Measurements from ENCODE around the gene LRFN4.

The LRFN4 gene

GRCh38 chr11:66845143-66845875 lies 11.6 kb upstream of the LRFN4 start:
- in situ Hi-C loops (cut with HindIII; ENCODE audit: low sequenced_read_pairs), result no loop called here

- in situ Hi-C loops (cut with HindIII; ENCODE audit: low sequenced_read_pairs), result no loop called here
Measured at GRCh38 chr11:66845876-66846212, 11.0 kb upstream of the LRFN4 start.

GRCh38 chr11:66846671-66847091 lies 10.2 kb upstream of the LRFN4 start:
- in situ Hi-C loops (cut with HindIII; ENCODE audit: low sequenced_read_pairs), result no loop called here

- in situ Hi-C loops (cut with HindIII; ENCODE audit: low sequenced_read_pairs), result no loop called here
Measured at GRCh38 chr11:66847461-66848232, 9.2 kb upstream of the LRFN4 start.

GRCh38 chr11:66848671-66849500 lies 8.0 kb upstream of the LRFN4 start:
- in situ Hi-C loops (cut with HindIII; ENCODE audit: low sequenced_read_pairs), result no loop called here

- in situ Hi-C loops (cut with HindIII; ENCODE audit: low sequenced_read_pairs), result no loop called here
Measured at GRCh38 chr11:66849501-66850234, 7.2 kb upstream of the LRFN4 start.

GRCh38 chr11:66850235-66850587 lies 6.7 kb upstream of the LRFN4 start:
- in situ Hi-C loops (cut with HindIII; ENCODE audit: low sequenced_read_pairs), result no loop called here

GRCh38 chr11:66850588-66851238 lies 6.2 kb upstream of the LRFN4 start:
- in situ Hi-C loops (cut with HindIII; ENCODE audit: low sequenced_read_pairs), result no loop called here

GRCh38 chr11:66851239-66851596 lies 5.6 kb upstream of the LRFN4 start:
- in situ Hi-C loops (cut with HindIII; ENCODE audit: low sequenced_read_pairs), result no loop called here

- in situ Hi-C loops (cut with HindIII; ENCODE audit: low sequenced_read_pairs), result no loop called here
Measured at GRCh38 chr11:66851698-66852465, 5.0 kb upstream of the LRFN4 start.

GRCh38 chr11:66852466-66853241 lies 4.2 kb upstream of the LRFN4 start:
- in situ Hi-C loops (cut with HindIII; ENCODE audit: low sequenced_read_pairs), result no loop called here

GRCh38 chr11:66853242-66854229 lies 3.3 kb upstream of the LRFN4 start:
- in situ Hi-C loops (cut with HindIII; ENCODE audit: low sequenced_read_pairs), result no loop called here

GRCh38 chr11:66854231-66854661 lies 2.6 kb upstream of the LRFN4 start:
- in situ Hi-C loops (cut with HindIII; ENCODE audit: low sequenced_read_pairs), result no loop called here

- in situ Hi-C loops (cut with HindIII; ENCODE audit: low sequenced_read_pairs), result no loop called here
Measured at GRCh38 chr11:66854729-66855211, 2.1 kb upstream of the LRFN4 start.

GRCh38 chr11:66855574-66856495 lies 1.0 kb upstream of the LRFN4 start:
- in situ Hi-C loops (cut with HindIII; ENCODE audit: low sequenced_read_pairs), result no loop called here

- in situ Hi-C loops (cut with HindIII; ENCODE audit: low sequenced_read_pairs), result no loop called here
Measured at GRCh38 chr11:66857234-66857926, 516 bp downstream of the LRFN4 start.

Data from endothelial cell of hepatic sinusoid (primary cell).